H9 (cell line): ENCODE measurements around the gene AKAP12. TPM values are rescaled to one million over a fixed set of nuclear protein-coding genes. Genes with fewer than 3 reads are reported as not detected.

Experiments used
- DNase-seq: peaks from one replicate; pipeline ENCODE4 v3.0.0-alpha.2; 2017
- H2AFZ ChIP-seq: one replicate; pipeline ENCODE4 v1.6.1; 2013; ENCODE audit warnings: mild to moderate bottlenecking, low read length, control low read depth, moderate library complexity
- H2AK5ac ChIP-seq: 2 replicates; pipeline ENCODE4 v1.6.1; 2013; ENCODE audit warnings: low read length, control low read depth, mixed read lengths; ENCODE audit not compliant: insufficient read length
- H2BK120ac ChIP-seq: one replicate; pipeline ENCODE4 v1.6.1; 2013; ENCODE audit warnings: low read depth, mild to moderate bottlenecking, low read length, control low read depth, inconsistent platforms; ENCODE audit not compliant: poor library complexity, severe bottlenecking
- H2BK12ac ChIP-seq: 2 replicates; pipeline ENCODE4 v1.6.1; 2013; ENCODE audit warnings: low read length, control low read depth, mixed read lengths, low read depth; ENCODE audit not compliant: insufficient read length
- H2BK15ac ChIP-seq: 2 replicates; pipeline ENCODE4 v1.6.1; 2013; ENCODE audit warnings: low read depth, low read length, control low read depth
- H2BK20ac ChIP-seq: one replicate; pipeline ENCODE4 v1.6.1; 2013; ENCODE audit warnings: low read depth, mild to moderate bottlenecking, low read length, control low read depth, inconsistent platforms; ENCODE audit not compliant: poor library complexity, severe bottlenecking
- H2BK5ac ChIP-seq: 2 replicates; pipeline ENCODE4 v1.6.1; 2013; ENCODE audit warnings: low read length, control low read depth, mixed read lengths; ENCODE audit not compliant: insufficient read length
- H3K14ac ChIP-seq: 2 replicates; pipeline ENCODE4 v1.6.1; 2013; ENCODE audit warnings: low read length, control low read depth; ENCODE audit not compliant: insufficient read depth
- H3K18ac ChIP-seq: 2 replicates; pipeline ENCODE4 v1.6.1; 2013; ENCODE audit warnings: low read depth, mild to moderate bottlenecking, mixed read lengths, low read length, control low read depth; ENCODE audit not compliant: insufficient read length
- H3K23ac ChIP-seq: 2 replicates; pipeline ENCODE4 v1.6.1; 2013; ENCODE audit warnings: low read length, control low read depth, mixed read lengths, low read depth; ENCODE audit not compliant: insufficient read length
- H3K23me2 ChIP-seq: 2 replicates; pipeline ENCODE4 v1.6.1; 2013; ENCODE audit warnings: low read depth, mild to moderate bottlenecking, mixed read lengths, low read length, control low read depth; ENCODE audit not compliant: insufficient read length, poor library complexity, severe bottlenecking
- H3K27ac ChIP-seq: 2 replicates; pipeline ENCODE4 v1.5.1; 2013; ENCODE audit warnings: low read length, control low read depth, mixed read lengths, low read depth; ENCODE audit not compliant: insufficient read length
- H3K27me3 ChIP-seq: 2 replicates; pipeline ENCODE4 v1.6.1; 2013; ENCODE audit warnings: low read length, control low read depth, inconsistent platforms; ENCODE audit not compliant: insufficient read depth
- H3K4ac ChIP-seq: 2 replicates; pipeline ENCODE4 v1.6.1; 2013; ENCODE audit warnings: low read depth, mild to moderate bottlenecking, control low read depth, inconsistent platforms, low read length, moderate library complexity
- H3K4me1 ChIP-seq: 2 replicates; pipeline ENCODE4 v1.6.1; 2013; ENCODE audit warnings: low read length, control low read depth, inconsistent platforms; ENCODE audit not compliant: insufficient read depth
- H3K4me2 ChIP-seq: 2 replicates; pipeline ENCODE4 v1.6.1; 2013; ENCODE audit warnings: low read length, control low read depth, mixed read lengths; ENCODE audit not compliant: insufficient read length, insufficient read depth
- H3K56ac ChIP-seq: 2 replicates; pipeline ENCODE4 v1.6.1; 2013; ENCODE audit warnings: low read depth, mild to moderate bottlenecking, mixed read lengths, low read length, control low read depth; ENCODE audit not compliant: insufficient read length
- H3K79me1 ChIP-seq: 2 replicates; pipeline ENCODE4 v1.6.1; 2013; ENCODE audit warnings: low read depth, mild to moderate bottlenecking, moderate library complexity, low read length, control low read depth, inconsistent platforms; ENCODE audit not compliant: insufficient read depth, poor library complexity, severe bottlenecking
- H3K79me2 ChIP-seq: 2 replicates; pipeline ENCODE4 v1.6.1; 2013; ENCODE audit warnings: low read length, control low read depth, inconsistent platforms; ENCODE audit not compliant: insufficient read depth
- H3K9ac ChIP-seq: 2 replicates; pipeline ENCODE4 v1.6.1; 2013; ENCODE audit warnings: low read length, control low read depth, mixed read lengths; ENCODE audit not compliant: insufficient read length; ENCODE audit errors: extremely low read depth
- H3K9me3 ChIP-seq: one replicate; pipeline ENCODE4 v1.6.1; 2013; ENCODE audit warnings: low read depth, low read length, inconsistent platforms; ENCODE audit not compliant: control insufficient read depth
- H3T11ph ChIP-seq: one replicate; pipeline ENCODE4 v1.6.1; 2013; ENCODE audit warnings: mild to moderate bottlenecking, low read length, control low read depth, inconsistent platforms
- H4K20me1 ChIP-seq: one replicate; pipeline ENCODE4 v1.6.1; 2013; ENCODE audit not compliant: control insufficient read depth, insufficient read length, insufficient read depth
- H4K5ac ChIP-seq: 2 replicates; pipeline ENCODE4 v1.6.1; 2013; ENCODE audit warnings: low read depth, mild to moderate bottlenecking, mixed read lengths, low read length, control low read depth; ENCODE audit not compliant: insufficient read length
- H4K8ac ChIP-seq: replicated peaks from 2 replicates; pipeline ENCODE4 v1.6.1; 2013; ENCODE audit warnings: low read length, control low read depth, mixed read lengths, low read depth; ENCODE audit not compliant: insufficient read length
- H4K91ac ChIP-seq: 2 replicates; pipeline ENCODE4 v1.6.1; 2013; ENCODE audit warnings: low read depth, mild to moderate bottlenecking, moderate library complexity, mixed read lengths, low read length, control low read depth; ENCODE audit not compliant: insufficient read length
- H3K27ac Mint-ChIP-seq, 3 experiments: 2 replicates in 2 of 3; 3 replicates in 1 of 3; pipeline ENCODE4 v1.8.0; 2020 to 2021; ENCODE audit warnings: mixed read lengths in 3 of 3, mild to moderate bottlenecking in 1 of 3, moderate library complexity in 1 of 3
- H3K27me3 Mint-ChIP-seq: 2 replicates; pipeline ENCODE4 v1.8.0; 2021; ENCODE audit warnings: low read depth, mild to moderate bottlenecking, moderate library complexity, mixed read lengths
- H3K36me3 Mint-ChIP-seq, 3 experiments: 2 replicates in 2 of 3; 3 replicates in 1 of 3; pipeline ENCODE4 v1.8.0; 2020 to 2021; ENCODE audit warnings: low read depth in 3 of 3, mixed read lengths in 3 of 3; ENCODE audit not compliant: insufficient read depth in 1 of 3
- H3K4me1 Mint-ChIP-seq, 2 experiments: 2 replicates each; pipeline ENCODE4 v1.8.0; 2020; ENCODE audit warnings: mixed read lengths in 2 of 2
- H3K4me3 Mint-ChIP-seq, 2 experiments: 2 replicates in 1 of 2; 3 replicates in 1 of 2; pipeline ENCODE4 v1.8.0; 2020 to 2021; ENCODE audit warnings: mild to moderate bottlenecking in 2 of 2, mixed read lengths in 2 of 2, moderate library complexity in 1 of 2
- H3K9me3 Mint-ChIP-seq, 2 experiments: 2 replicates in 1 of 2; 3 replicates in 1 of 2; pipeline ENCODE4 v1.8.0; 2020; ENCODE audit warnings: mild to moderate bottlenecking in 2 of 2, mixed read lengths in 2 of 2, moderate library complexity in 1 of 2
- WGBS: extraction: QIAGEN DNeasy Blood & Tissue Kit; methylation state at CpG from one replicate; pipeline ENCODE4 v1.1.7; 2013; ENCODE audit warnings: missing lambda C conversion rate, low lambda C conversion rate, mixed read lengths; ENCODE audit not compliant: insufficient read length; ENCODE audit errors: extremely low coverage; 5-methylcytosine and 5-hydroxymethylcytosine counted together
- total RNA-seq: library from RNA; stranded (reverse); gene quantifications from 2 replicates; pipeline ENCODE4 v1.2.1, GENCODE V29; 2021
- TF ChIP-seq, protein P1 (sequence below): fragments of 200-600 bp; sonication (generic); conservative IDR thresholded peaks from 3 replicates; pipeline ENCODE4 v1.8.0; 2021; ENCODE audit warnings: antibody characterized with exemption, mild to moderate bottlenecking

Gene AKAP12
- total RNA-seq, 1 experiment from 2014 or later: 52.3 TPM

DNA sequence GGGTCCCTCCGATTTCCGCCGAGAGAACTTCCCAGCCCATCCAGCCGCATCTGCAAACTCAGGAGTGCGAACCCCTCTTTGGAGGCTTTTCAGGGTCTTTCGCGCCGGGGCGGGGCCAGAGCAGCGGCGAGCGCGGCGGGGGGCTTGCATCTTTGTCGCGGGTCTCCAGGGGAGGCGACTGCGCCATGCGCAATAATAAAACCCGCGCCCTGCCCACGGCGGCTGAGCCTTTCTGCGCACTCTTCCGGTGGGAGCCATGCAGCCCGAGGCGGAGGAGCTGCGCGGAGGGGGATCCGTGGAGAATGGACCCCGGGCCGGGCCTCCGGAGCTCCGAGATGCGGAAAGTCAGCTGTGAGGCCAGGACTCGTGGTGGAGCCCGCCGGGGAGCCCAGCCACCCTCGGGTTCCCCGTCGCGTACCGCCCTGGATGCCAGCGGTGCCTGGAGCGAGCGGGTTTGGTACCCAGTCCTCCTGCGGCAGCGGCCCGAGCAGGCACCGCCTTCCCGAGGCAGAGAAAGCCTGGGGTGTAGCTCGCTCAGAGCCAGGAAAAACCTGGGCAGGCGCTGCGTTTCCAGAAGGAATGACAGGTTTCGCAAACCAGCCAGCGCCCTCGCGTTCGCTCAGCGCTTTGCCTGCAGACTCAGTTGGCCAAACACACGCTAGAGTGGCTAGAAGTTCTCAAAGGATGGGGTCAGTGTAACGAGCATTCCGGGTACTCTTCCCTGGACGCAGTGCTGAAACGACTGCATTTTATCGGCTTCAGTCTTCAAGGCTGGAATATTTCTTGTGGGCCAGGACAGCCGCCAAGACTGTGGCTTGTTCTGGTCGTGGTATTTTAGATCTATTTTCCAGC is 1.2 kb downstream of the AKAP12 start:
- H3K9ac ChIP-seq: peak overlapping the region; percentile 14
- H4K8ac ChIP-seq: no peak overlapping the region
- Mint-ChIP-seq H3K36me3 (peaks cover 0 to 1% (median 0%) of the 10 kb centered on the region in 3 experiments; a peak in 3 of 7 replicates), H3K27me3 (peaks cover 28% of the 10 kb centered on the region), H3K4me3 (peak overlapping the region; percentile 74 to 90), H3K4me1 (peaks cover 26 to 28% of the 10 kb centered on the region in 2 experiments), H3K27ac (peak overlapping the region in 1 of 3 experiments; percentile 84; a peak in 2 of 7 replicates), H3K9me3 (no peaks in the 10 kb centered on the region; a peak in 1 of 5 replicates)
- peak overlapping the region; percentile 83 for H3K14ac ChIP-seq
- TF ChIP-seq, protein P1, sequence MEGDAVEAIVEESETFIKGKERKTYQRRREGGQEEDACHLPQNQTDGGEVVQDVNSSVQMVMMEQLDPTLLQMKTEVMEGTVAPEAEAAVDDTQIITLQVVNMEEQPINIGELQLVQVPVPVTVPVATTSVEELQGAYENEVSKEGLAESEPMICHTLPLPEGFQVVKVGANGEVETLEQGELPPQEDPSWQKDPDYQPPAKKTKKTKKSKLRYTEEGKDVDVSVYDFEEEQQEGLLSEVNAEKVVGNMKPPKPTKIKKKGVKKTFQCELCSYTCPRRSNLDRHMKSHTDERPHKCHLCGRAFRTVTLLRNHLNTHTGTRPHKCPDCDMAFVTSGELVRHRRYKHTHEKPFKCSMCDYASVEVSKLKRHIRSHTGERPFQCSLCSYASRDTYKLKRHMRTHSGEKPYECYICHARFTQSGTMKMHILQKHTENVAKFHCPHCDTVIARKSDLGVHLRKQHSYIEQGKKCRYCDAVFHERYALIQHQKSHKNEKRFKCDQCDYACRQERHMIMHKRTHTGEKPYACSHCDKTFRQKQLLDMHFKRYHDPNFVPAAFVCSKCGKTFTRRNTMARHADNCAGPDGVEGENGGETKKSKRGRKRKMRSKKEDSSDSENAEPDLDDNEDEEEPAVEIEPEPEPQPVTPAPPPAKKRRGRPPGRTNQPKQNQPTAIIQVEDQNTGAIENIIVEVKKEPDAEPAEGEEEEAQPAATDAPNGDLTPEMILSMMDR: no peak
- peaks cover 6% of the 10 kb centered on the region; the same call in 1 of the 2 replicates for H3K79me2 ChIP-seq
- no peaks in the 10 kb centered on the region; the same call in 1 of the 2 replicates for H3K4me1 ChIP-seq
- no peaks in the 10 kb centered on the region for H4K20me1 ChIP-seq
- WGBS: no CpG with 5 or more reads among the region's 68 CpGs
- H3K4me2 ChIP-seq: peak overlapping the region; percentile 76
- H3K9me3 ChIP-seq: no peaks in the 10 kb centered on the region
- H2BK120ac ChIP-seq: no peak overlapping the region
- no peak overlapping the region for H3K56ac ChIP-seq
- peaks cover 18% of the 10 kb centered on the region for H3K23me2 ChIP-seq
- H3K4ac ChIP-seq: no peak overlapping the region
- no peak overlapping the region for H2BK12ac ChIP-seq
- H2BK20ac ChIP-seq: no peak overlapping the region
- H3T11ph ChIP-seq: no peak overlapping the region
- no peak overlapping the region for H2AK5ac ChIP-seq
- H4K5ac ChIP-seq: no peak overlapping the region
- no peak overlapping the region for H2BK15ac ChIP-seq
- no peak overlapping the region for H2BK5ac ChIP-seq
- H3K27ac ChIP-seq: no peak overlapping the region
- no peak overlapping the region for H4K91ac ChIP-seq
- no peaks in the 10 kb centered on the region for H3K79me1 ChIP-seq
- H3K23ac ChIP-seq: no peak overlapping the region
- peak; percentile 56 for DNase-seq
- H2AFZ ChIP-seq: no peak overlapping the region
- H3K18ac ChIP-seq: peak overlapping the region; percentile 46
- H3K27me3 ChIP-seq: no peaks in the 10 kb centered on the region
